Measurements from ENCODE around the gene LRCH3. TPM values are rescaled to one million over a fixed set of nuclear protein-coding genes. Genes with fewer than 3 reads are reported as not detected.

LRCH3 gene
- total and polyA plus RNA-seq, 2 of the 13 experiments (the other 11 are each of a cell fraction or from before 2014, with no cell fraction given): 25.5 to 103 TPM

GRCh38 chr3:197791113-197791891 lies at the start of gene LRCH3 (continued):
- TF ChIP-seq ZNF597 (CRISPR knock-in tag; IDR thresholded peaks at IDR 0.05) (no peak), BORCS8-MEF2B (CRISPR knock-in tag; IDR thresholded peaks at IDR 0.05) (peak; percentile 31; the same call in 1 of the 2 replicates), AGO2 (optimal IDR thresholded peaks at IDR 0.05; ENCODE audit: low read depth, low read length) (peak; percentile 89), HMGXB3 (CRISPR knock-in tag; IDR thresholded peaks at IDR 0.05; ENCODE audit: borderline replicate concordance) (peak; percentile 67; the same call in 1 of the 2 replicates), SALL2 (CRISPR knock-in tag; IDR thresholded peaks at IDR 0.05) (peak; percentile 40; the same call in 1 of the 2 replicates), HNRNPK (IDR thresholded peaks at IDR 0.05; ENCODE audit: low read depth, low read length, poor library complexity, severe bottlenecking) (peak; percentile 63), YY1 (IDR thresholded peaks at IDR 0.05; ENCODE audit: insufficient read depth, insufficient replicate concordance, low read depth, low read length) (peak; percentile 96), ETV6 (CRISPR knock-in tag; conservative IDR thresholded peaks at IDR 0.05) (peak; percentile 70; the same call in 1 of the 2 replicates), HCFC1 (IDR thresholded peaks at IDR 0.05; ENCODE audit: low read depth, low read length) (no peak), ZNF619 (CRISPR knock-in tag; IDR thresholded peaks at IDR 0.05) (no peak), ZNF780A (CRISPR knock-in tag; IDR thresholded peaks at IDR 0.05) (no peak), RFXAP (CRISPR knock-in tag; IDR thresholded peaks at IDR 0.05; ENCODE audit: borderline replicate concordance) (0 out of 2 replicates have a peak, but pooled peaks have one; percentile 35), ZNF30 (CRISPR knock-in tag; IDR thresholded peaks at IDR 0.05) (no peak), MEF2D (CRISPR knock-in tag; IDR thresholded peaks at IDR 0.05) (peak; percentile 64; the same call in 1 of the 2 replicates), CHCHD3 (CRISPR knock-in tag; IDR thresholded peaks at IDR 0.05) (peak; percentile 88; the same call in 1 of the 2 replicates), YEATS4 (CRISPR knock-in tag; IDR thresholded peaks at IDR 0.05; ENCODE audit: borderline replicate concordance) (peak; percentile 94), RXRA (CRISPR knock-in tag; IDR thresholded peaks at IDR 0.05) (peak; percentile 65), RFX1 (IDR thresholded peaks at IDR 0.05) (no peak), MXD1 (CRISPR knock-in tag; IDR thresholded peaks at IDR 0.05) (peak; percentile 78; the same call in 1 of the 2 replicates), ZNF326 (CRISPR knock-in tag; IDR thresholded peaks at IDR 0.05; ENCODE audit: borderline replicate concordance) (no peak), ASH2L (IDR thresholded peaks at IDR 0.05; ENCODE audit: insufficient read length, low read depth, low read length) (peak; percentile 76), SNAPC2 (CRISPR knock-in tag; IDR thresholded peaks at IDR 0.05) (no peak), ZNF121 (CRISPR knock-in tag; IDR thresholded peaks at IDR 0.05) (peak; percentile 38; the same call in 1 of the 2 replicates), ZNF329 (CRISPR knock-in tag; IDR thresholded peaks at IDR 0.05; ENCODE audit: low read depth) (peak; percentile 89; the same call in 1 of the 2 replicates), ZNF672 (CRISPR knock-in tag; IDR thresholded peaks at IDR 0.05) (no peak)
